Inflammatory macrophage treated with lipopolysaccharide for 4 hours (primary cell): ENCODE data around the gene PTBP2.
"Not testable (repeated sequence)": the region's sequence is repeated elsewhere in the genome, so short reads cannot be mapped to it uniquely, and the experiment has no call there.

Experiments
- DNase-seq: peaks from one replicate; pipeline ENCODE4 v3.0.0-alpha.2; 2020

Gene PTBP2

DNA sequence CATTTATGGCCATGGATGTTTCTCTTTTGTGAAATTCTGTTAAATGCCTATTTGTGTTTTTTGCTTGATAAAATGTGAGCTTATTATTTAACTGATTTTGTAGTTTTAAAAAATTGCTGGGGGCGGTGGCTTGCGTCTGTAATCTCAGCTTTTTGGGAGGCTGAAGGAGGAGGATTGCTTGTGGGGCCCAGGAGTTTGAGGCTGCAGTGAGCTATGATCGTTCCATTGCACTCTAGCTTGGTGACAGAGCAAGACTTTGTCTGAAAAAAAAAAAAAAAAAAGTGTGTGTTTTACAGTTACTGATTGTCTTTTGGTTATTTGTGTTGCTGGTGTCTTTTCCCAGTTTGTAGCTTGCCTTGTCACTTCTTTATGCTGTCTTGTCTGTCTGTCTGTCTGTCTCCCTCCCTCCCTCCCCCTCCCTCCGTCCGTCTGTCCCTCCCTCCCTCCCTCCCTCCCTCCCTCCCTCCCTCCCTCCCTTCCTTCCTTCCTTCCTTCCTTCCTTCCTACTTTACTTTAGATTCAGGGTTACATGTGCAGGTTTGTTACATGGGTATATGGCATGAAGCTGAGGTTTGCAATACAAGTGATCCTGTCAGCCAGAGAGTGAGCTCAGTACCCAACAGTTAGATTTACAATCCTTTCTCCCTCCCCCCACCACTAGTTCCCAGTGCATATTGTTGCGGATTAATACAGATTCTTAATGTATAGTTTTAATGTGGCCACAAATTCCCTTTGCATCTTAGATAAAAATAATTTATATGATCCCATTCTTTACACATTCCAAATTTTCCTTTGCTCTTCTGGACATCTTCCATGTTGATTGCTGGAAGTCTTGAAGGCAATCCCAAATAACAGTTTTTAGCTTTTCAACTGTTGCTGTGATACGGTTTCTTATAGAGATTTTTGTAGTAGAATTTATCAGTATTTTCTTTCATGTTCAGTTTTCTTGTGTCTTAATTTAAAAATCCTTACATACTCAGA is 25.1 kb downstream of the PTBP2 start:
- DNase-seq, result no peak

DNA sequence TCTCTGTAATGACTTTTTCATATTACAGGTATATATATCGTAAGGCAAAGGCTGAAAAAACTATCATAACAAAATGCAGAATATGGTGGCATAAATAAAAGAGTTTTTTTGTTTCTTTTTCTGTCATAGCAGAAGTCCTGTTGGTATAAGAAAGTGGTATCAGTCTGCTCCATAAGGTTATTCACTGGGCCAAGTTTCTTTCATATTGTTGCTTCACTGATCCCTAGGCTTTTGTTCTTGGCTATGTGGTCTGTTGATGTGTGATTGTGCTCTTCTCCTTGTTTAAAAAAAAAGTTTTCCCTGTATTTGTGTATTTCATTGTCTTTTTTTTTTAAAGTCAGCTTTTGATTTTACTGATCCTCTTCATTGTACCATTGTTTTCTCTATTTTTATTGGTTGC is 26.0 kb downstream of the PTBP2 start:
- no peak for DNase-seq

DNA sequence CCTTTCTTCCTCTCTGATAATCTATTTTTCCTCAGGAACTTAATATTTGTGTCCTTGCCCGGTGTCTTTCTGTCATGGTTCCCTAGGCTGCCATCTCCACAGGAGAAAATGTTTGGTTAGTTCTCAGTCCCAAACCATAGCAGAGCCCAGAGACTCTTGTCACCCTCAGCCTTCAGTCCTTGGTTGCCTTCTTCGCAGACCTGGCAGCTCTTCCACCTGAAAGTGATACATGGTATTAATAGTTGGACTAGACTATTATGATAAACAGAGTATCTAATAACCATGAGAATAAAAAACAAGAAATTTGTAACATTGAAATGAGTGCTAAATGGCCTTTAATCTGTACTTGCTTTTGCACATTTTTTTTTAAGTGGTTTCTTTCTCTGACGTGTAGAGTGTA is 26.5 kb downstream of the PTBP2 start:
- no peak for DNase-seq

DNA sequence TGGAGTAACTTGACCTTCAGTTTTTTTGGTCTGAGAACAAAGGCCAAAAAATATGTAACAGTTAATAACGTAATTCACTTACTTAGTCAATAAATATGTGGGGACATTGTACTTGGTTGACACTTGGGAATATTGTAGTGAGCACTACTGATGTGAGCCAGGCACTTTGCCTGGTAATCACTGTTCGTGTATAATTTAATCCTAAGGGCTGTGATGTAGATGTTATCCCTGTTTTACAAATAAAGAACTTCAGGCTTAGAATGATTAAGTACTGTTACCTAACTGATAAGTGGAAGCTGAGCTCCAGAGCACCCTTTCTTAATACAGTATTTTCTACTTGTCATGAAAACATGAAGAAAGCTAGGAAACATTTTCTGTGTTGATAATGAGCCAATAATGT is 28.0 kb downstream of the PTBP2 start:
- DNase-seq, result no peak

DNA sequence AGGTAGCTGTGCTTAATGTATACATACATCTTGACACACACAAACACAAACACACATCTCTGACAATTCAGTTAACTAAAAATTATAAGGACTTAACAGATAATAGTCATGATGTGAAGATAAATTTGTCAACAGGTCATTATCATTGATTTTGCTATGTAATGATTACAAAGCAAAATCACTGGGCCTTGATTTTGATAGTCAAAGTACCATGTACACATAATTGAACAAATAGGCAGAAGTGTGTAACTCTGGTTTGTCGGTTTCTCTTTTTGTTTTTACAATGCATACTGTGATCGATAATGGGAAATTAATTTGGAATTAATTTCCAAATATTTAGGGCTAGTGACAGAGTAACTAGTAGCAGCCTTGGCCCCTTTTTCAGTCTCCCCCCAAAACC is 30.8 kb downstream of the PTBP2 start:
- no peak for DNase-seq

DNA sequence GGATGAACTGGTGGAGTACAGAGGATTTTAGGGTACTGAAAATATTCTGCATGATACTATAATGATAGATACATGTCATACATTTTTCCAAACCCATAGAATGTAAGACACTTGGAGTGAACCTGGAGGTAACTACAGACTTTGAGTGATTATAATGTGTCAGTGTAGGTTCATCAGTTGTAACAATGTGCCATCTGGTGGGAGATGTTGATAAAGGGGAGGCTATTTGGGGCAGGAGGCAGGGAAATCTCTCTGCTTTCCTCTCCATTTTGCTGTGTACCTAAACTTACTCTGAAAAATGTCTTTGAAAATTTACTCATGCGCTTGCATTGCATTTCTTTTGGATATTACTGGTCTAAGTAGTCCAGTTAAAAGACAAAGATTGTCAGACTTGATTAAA is 35.2 kb downstream of the PTBP2 start:
- DNase-seq, result no peak

DNA sequence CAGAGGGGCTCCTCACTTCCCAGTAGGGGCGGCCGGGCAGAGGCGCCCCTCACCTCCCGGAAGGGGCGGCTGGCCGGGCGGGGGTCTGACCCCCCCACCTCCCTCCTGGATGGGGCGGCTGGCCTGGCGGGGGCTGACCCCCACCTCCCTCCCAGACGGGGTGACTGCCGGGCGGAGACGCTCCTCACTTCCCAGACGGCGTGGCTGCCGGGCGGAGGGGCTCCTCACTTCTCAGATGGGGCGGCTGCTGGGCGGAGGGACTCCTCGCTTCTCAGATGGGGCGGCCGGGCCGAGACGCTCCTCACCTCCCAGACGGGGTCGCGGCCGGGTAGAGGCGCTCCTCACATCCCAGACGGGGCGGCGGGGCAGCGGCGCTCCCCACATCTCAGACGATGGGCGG is 41.0 kb downstream of the PTBP2 start:
- not testable (repeated sequence) for DNase-seq

DNA sequence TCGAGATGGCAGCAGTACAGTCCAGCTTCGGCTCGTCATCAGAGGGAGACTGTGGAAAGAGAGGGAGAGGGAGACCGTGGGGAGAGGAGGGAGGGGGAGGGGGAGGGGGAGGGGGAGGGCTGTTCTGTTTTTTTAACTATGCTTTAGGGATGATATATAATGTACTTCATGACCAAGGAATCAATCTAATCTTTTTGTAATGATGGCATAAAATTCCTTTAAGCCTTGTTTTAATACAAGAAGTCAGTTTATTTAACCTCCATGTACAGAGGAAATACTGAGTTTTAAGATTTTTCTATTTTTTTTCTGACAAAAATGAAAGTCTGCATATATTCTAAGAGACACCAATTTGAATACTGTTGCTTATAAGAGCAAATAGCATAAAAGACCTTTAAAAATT is 41.9 kb downstream of the PTBP2 start:
- DNase-seq, result no peak

DNA sequence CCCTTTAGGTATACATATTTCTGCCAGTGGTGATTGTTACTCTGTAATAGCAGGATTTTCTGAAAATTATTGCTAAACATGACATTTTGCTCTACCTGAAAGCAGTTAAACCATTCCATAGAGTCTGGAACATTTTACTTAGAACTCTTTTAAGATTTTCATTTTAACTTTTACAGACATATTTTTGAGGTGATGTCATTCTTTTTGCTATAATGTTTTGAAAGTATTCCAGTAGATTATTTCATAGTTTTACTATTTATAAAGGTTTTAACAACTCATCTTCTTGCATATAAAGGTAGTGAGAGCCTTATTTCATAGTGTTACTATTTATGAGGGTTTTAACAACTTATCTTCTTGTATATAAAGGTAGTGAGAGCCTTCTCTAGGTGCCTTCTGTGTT is 42.9 kb downstream of the PTBP2 start:
- no peak for DNase-seq

DNA sequence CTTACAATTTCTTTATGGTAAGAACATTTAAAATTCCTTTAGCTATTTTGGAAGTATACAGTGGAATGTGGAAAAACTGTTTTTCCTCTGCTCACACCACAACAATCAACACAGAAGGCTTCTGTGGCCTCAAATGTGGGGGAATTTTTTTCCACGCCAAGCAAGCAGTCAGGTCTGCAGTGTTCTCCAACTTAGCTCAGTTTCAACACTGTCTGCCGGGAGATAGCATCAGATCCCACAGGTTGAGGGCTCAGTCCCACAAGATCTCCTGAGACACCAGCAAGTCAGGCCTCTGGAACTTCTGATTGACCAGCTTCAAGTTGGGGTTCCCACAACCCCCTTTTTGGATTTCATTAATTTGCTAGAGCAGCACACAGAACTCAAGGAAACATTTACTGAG is 50.3 kb downstream of the PTBP2 start:
- no peak for DNase-seq

DNA sequence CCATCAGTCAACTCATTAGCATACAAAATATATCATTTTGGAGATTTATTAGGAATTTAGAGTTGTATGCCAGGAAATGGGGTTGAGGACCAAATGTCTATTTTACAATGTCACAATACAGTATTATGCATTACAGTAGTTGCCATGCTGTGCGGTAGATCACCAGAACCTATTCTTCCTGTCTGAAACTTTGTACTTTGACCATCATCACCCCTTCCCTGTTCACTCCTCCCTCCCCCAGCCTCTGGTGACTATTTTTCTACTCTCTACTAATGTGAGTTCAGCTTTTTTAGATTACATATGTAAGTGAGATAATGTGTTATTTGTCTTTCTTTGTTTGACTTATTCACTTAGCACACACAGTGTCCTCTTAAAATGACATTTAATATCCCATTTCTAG is 50.8 kb downstream of the PTBP2 start:
- DNase-seq, result no peak

DNA sequence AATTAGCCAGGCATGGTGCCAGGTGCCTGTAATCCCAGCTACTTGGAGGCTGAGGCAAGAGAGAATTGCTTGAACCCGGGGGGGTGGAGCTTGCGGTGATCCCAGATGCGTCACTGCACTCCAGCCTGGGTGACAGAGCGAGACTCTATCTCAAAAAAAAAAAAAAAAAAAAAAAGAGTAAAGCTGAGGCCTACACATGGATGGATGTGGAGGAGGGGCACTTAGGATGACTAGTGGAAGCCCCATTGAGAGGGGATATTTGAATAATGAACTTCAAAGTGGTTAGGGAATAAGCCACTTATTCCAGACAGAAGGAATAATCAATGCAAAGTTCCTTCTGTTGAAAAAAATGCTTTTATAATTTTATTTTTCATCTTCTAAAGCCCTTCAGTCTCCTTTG is 51.4 kb downstream of the PTBP2 start:
- DNase-seq, result no peak

DNA sequence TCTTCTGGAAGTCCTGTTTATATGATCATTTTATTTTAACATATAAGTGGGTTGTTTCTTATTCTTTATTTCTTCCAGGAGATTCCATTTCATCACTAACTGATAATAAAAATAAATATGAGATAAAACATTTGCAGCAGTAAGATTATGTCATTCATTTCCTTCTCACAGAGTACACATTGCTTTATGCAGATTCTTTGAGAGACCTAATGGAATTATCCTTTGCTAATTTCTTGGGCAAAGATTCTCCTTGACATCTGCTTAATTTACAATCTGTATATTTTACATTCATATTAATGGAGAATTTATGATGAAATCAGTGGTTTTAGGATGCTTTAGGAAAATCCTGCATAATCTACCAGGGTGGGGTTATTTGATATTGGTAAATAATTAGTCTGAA is 60.6 kb downstream of the PTBP2 start:
- no peak for DNase-seq

DNA sequence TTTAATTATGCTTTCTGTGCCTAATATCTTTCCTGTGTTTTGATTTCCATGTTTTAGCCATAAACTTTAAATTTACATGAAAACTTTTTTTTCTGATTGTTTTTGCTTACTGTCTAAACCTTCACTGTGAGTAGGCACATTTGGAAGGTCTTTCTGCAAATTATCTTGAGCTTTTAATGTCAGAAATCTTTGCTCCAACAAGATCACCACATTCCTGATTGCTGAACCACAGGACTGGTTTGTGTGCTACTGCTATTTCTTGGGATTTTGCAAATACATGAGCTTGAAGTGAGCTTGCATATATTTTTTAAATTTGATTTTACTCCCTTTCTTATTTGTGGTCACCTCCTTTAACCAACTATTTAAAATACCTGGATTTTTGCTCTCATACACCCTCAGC is 61.3 kb downstream of the PTBP2 start:
- no peak for DNase-seq

DNA sequence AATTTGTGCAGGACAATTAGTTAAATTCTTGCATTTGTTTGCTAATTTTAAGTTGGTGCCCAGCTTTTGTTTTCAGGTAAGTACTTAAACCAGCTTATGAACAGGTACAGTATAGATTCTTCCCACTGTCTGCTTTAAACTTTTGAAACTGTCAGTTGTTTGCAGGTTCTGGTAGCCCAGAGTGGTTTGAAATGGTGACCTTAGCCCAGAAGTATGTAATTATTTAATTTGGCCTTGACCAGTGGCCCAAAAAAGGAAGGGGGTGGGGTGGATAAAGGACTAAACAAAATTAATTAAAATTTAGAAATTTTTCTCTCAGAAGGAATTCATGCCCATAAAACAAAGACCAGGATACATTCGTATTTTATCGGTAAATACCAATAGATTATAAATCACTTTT is 69.0 kb downstream of the PTBP2 start:
- no peak for DNase-seq

DNA sequence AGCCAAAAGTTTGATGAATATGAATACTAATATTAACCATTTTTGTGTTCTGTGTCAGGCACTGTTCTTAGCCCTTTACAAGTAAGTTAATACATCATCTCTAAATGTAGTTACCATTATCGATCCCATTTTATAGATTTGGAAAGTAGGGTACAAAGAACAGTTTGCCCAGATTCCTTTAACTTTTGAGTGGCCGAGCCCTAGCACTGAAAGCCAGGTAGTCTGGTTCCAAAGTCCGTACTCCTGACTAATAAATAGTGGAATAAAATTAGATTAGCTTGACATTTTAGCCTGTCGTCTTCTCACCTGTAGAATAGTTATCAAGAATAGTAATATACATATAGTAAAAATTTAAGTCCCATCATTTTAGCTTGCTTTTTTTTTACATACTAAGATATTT is 70.6 kb downstream of the PTBP2 start:
- no peak for DNase-seq

DNA sequence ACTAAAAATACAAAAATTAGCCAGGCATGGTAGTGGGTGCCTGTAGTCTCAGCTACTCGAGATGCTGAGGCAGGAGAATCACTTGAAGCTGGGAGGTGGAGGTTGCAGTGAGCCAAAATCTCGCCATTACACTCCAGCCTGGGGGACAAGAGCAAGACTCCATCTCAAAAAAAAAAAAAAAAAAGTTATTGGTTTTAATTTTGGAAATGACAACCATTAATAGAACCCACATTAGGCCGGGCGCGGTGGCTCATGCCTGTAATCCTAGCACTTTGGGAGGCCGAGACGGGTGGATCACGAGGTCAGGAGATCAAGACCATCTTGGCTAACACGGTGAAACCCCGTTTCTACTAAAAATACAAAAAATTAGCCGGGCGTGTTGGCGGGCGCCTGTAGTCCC is 80.1 kb downstream of the PTBP2 start:
- not testable (repeated sequence) for DNase-seq

DNA sequence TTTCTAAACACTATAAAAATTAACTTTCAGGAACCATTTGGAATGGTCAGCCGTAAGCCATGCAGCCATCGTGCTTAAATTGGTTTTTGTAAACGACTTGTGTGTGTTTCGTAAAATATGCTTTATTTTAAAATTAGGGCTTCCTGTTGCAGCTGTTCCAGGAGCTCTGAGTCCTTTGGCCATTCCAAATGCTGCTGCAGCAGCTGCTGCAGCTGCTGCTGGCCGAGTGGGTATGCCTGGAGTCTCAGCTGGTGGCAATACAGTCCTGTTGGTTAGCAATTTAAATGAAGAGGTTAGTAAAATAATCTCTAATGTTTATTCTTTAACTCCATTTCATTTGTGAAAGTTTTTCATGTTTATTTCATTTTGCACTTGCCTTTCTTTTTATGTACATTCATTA is 83.1 kb downstream of the PTBP2 start:
- DNase-seq, result no peak

DNA sequence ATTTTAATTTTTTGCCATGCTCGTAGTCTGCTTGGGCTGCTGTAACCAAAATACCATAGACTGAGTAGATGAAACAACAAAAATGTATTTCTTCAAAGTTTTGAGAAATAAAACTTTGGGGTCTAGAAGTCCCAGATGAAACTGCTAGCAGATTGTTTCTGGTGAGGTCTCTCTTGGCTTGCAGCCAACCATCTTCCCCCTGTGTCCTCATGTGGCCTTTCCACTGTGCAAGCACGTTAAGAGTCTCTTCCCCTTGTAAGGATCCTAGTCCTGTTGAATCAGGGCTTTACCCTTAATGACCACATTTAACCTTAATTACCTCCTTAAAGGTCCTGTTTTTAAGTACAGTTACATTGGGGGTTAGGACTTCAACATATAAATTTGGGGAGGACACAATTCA is 86.6 kb downstream of the PTBP2 start:
- DNase-seq, result no peak

DNA sequence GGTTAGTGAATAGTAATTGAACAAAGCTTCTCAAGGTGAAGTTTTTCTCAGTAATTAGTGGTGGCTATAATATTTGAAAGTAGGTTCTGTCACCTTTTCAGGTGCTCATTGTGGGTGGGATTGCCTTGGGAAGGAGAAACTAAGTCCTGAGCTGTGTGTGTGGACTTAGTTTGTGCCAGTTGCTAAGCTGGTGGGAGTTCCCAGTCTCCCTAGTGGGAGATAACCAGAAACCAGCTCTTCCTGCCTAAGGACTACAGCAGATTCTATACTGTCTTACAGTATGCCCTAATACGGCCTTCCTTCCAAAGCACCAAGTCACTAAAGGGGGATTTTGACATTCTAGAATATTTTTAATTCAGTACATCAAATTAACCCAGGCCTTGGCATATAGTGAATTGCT is 94.3 kb downstream of the PTBP2 start:
- no peak for DNase-seq

DNA sequence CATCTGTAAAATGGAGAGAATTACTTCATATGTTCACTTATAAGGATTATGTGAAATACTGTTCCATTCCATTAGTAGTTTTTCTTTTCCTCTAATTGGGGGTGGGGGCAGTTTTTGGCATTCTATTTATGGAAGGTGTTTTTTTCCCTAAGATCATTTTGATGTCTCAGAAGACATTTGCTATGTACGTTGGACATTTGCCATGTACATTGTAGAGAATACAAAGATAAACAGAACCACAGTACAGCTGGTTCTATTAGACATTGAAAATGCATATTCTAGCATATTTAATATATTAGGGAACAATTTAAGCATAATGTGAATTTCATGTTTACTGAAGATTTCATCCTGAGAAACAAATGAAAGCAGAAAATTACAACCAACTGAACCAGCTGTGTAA is 98.5 kb downstream of the PTBP2 start:
- no peak for DNase-seq

DNA sequence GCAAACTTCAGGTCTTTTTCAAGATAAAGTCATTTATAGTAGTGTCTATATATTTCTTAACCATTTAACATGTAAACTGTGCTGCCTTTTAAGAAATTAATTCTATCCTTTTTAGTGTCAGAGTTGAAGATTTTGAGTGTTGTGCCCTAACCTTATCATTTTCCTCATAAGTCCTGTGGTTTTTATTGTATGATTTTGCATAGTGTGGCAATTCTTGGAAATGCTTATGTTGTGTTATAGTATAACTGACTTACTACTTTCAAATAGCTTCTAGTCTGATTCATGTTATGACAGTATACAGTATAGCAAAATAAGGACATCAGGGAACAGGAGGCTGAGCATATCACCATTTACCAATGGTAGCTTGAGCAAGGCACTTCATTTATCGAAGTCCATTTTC is 99.1 kb downstream of the PTBP2 start:
- no peak for DNase-seq

DNA sequence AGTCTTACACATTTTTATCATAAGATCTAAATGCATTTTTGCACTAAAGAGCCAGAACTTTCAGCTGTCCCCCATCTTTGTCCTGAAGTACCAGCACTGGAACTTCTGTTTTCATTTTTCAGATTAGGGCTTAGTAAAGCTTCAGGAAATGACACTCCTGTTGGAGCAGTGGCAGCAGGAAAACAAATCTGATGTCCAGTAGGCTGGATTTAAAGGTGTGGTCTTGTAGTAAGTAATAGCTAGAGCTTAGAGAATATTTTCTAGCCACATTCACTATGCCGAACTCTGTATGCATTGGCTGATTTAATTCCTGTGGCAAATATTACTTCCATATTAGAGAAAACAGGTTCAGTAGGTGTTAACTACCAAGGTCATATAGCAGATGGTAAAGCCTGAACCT is 103.6 kb downstream of the PTBP2 start:
- no peak for DNase-seq

DNA sequence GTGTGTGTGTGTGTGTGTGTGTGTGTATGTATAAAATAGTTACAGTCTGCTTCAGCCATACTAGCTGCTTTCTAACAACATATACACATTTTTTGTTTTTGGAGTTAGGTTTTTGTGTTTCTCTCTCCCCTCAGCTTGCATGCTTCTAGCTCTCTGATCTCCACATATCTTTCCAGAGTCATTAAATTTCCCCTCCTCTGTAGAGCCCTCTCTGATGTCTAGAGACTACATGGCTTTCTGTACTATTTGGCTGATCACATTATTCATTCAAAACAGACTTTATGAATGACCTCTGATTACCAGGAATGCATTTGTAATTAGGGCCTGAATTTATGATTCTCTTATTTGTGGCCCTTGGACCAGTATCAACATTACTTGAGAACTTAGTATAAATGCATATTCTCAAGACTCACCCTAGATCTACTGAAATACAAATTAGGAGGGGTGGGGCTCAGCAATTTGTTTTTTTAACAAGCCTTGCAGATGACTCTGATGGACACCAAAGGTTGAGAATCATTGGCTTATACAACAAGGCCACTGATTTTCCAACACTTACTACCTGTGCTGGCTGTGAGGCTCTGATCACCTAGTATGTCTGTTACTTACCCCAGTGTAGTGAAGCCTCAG is 104.5 kb downstream of the PTBP2 start:
- DNase-seq, result no peak

DNA sequence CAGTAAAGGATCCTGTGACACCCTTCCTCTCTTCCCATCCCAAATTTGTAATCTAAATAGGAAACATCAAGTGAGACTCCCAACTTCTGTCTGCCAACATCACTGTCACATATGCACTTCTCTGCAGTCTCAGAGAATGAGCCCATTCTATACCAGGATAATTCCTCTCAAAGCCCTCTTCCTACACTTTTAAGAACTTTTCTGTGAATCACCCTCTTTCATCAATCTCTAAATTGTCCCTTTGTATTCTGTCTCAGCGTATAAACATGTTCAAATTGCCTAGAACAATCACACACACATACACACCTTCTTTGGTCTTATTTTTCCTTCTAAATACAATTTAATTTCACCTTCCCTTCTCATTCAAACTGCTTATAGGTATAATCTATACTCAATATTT is 111.8 kb downstream of the PTBP2 start:
- no peak for DNase-seq
